Measurements from ENCODE around the gene N4BP3. TPM values are rescaled to one million over a fixed set of nuclear protein-coding genes. Genes with fewer than 3 reads are reported as not detected.

N4BP3 gene
- total and polyA plus RNA-seq, 2 of the 13 experiments (the other 11 are each of a cell fraction or from before 2014, with no cell fraction given), result 0.13 TPM; not detected in 1

DNA sequence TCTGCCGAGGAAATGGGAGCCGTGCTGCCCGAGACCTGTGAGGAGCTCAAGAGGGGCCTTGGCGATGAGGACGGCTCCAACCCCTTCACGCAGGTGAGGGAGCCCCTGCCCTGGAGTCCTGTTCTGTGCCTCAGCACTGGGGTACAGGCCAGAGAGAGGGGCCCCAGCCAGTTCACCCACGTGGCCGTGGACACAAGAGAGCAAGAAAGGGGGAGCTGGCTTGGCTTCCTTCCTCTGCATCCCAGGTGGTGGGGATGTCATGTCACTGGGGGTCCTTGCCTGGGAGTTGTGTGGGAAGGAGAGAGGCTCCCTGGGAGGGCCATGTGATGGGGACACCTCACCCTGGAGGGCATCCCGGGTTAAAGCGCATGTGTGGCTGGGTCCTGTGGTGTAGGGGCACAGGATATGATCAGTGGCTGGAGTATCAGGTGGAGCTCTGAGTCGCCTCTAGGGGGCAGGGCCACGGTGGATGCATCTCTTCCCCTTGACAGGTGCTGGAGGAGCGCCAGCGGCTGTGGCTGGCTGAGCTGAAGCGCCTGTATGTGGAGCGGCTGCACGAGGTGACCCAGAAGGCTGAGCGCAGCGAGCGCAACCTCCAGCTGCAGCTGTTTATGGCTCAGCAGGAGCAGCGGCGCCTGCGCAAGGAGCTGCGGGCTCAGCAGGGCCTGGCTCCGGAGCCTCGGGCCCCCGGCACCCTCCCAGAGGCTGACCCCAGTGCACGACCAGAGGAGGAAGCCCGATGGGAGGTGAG, 7.5 kb downstream of the N4BP3 start (continued):
- TF ChIP-seq, protein P1, sequence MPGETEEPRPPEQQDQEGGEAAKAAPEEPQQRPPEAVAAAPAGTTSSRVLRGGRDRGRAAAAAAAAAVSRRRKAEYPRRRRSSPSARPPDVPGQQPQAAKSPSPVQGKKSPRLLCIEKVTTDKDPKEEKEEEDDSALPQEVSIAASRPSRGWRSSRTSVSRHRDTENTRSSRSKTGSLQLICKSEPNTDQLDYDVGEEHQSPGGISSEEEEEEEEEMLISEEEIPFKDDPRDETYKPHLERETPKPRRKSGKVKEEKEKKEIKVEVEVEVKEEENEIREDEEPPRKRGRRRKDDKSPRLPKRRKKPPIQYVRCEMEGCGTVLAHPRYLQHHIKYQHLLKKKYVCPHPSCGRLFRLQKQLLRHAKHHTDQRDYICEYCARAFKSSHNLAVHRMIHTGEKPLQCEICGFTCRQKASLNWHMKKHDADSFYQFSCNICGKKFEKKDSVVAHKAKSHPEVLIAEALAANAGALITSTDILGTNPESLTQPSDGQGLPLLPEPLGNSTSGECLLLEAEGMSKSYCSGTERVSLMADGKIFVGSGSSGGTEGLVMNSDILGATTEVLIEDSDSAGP (CRISPR knock-in tag; IDR thresholded peaks at IDR 0.05; ENCODE audit: borderline replicate concordance), result peak; percentile 37; the same call in 1 of the 2 replicates
- TF ChIP-seq ZBTB38 (CRISPR knock-in tag; IDR thresholded peaks at IDR 0.05) (peak; percentile 62; the same call in 1 of the 2 replicates), ZNF333 (CRISPR knock-in tag; IDR thresholded peaks at IDR 0.05; ENCODE audit: borderline replicate concordance) (no peak), KAT8 (CRISPR knock-in tag; IDR thresholded peaks at IDR 0.05) (peak; percentile 49; the same call in 1 of the 2 replicates), KLF15 (CRISPR knock-in tag; IDR thresholded peaks at IDR 0.05; ENCODE audit: borderline replicate concordance) (no peak), DNMT1 (CRISPR knock-in tag; IDR thresholded peaks at IDR 0.05) (0 out of 2 replicates have a peak, but pooled peaks have one; percentile 40), ZFY (CRISPR knock-in tag; IDR thresholded peaks at IDR 0.05) (peak; percentile 15; the same call in 1 of the 2 replicates), RNF2 (conservative IDR thresholded peaks at IDR 0.05; ENCODE audit: low read depth) (peak; percentile 79), RCOR2 (CRISPR knock-in tag; IDR thresholded peaks at IDR 0.05) (no peak), SPEN (CRISPR knock-in tag; IDR thresholded peaks at IDR 0.05; ENCODE audit: low read depth) (peak; percentile 52; the same call in 1 of the 2 replicates), HOXA5 (CRISPR knock-in tag; IDR thresholded peaks at IDR 0.05) (no peak), RFXANK (CRISPR knock-in tag; IDR thresholded peaks at IDR 0.05) (no peak)
- TF ChIP-seq, protein P2, sequence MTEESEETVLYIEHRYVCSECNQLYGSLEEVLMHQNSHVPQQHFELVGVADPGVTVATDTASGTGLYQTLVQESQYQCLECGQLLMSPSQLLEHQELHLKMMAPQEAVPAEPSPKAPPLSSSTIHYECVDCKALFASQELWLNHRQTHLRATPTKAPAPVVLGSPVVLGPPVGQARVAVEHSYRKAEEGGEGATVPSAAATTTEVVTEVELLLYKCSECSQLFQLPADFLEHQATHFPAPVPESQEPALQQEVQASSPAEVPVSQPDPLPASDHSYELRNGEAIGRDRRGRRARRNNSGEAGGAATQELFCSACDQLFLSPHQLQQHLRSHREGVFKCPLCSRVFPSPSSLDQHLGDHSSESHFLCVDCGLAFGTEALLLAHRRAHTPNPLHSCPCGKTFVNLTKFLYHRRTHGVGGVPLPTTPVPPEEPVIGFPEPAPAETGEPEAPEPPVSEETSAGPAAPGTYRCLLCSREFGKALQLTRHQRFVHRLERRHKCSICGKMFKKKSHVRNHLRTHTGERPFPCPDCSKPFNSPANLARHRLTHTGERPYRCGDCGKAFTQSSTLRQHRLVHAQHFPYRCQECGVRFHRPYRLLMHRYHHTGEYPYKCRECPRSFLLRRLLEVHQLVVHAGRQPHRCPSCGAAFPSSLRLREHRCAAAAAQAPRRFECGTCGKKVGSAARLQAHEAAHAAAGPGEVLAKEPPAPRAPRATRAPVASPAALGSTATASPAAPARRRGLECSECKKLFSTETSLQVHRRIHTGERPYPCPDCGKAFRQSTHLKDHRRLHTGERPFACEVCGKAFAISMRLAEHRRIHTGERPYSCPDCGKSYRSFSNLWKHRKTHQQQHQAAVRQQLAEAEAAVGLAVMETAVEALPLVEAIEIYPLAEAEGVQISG (CRISPR knock-in tag; IDR thresholded peaks at IDR 0.05), result peak; percentile 63
- TF ChIP-seq, protein P3, sequence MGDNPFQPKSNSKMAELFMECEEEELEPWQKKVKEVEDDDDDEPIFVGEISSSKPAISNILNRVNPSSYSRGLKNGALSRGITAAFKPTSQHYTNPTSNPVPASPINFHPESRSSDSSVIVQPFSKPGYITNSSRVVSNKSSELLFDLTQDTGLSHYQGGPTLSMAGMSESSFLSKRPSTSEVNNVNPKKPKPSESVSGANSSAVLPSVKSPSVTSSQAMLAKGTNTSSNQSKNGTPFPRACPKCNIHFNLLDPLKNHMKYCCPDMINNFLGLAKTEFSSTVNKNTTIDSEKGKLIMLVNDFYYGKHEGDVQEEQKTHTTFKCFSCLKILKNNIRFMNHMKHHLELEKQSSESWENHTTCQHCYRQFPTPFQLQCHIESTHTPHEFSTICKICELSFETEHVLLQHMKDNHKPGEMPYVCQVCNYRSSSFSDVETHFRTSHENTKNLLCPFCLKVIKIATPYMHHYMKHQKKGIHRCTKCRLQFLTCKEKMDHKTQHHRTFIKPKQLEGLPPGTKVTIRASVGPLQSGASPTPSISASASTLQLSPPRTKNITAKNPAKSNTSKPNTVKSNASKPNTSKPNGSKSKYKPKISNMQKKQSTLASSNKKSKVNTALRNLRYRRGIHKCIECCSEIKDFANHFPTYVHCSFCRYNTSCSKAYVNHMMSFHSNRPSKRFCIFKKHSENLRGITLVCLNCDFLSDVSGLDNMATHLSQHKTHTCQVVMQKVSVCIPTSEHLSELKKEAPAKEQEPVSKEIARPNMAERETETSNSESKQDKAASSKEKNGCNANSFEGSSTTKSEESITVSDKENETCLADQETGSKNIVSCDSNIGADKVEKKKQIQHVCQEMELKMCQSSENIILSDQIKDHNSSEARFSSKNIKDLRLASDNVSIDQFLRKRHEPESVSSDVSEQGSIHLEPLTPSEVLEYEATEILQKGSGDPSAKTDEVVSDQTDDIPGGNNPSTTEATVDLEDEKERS (CRISPR knock-in tag; IDR thresholded peaks at IDR 0.05), result 0 out of 2 replicates have a peak, but pooled peaks have one; percentile 59
- TF ChIP-seq, protein P4, sequence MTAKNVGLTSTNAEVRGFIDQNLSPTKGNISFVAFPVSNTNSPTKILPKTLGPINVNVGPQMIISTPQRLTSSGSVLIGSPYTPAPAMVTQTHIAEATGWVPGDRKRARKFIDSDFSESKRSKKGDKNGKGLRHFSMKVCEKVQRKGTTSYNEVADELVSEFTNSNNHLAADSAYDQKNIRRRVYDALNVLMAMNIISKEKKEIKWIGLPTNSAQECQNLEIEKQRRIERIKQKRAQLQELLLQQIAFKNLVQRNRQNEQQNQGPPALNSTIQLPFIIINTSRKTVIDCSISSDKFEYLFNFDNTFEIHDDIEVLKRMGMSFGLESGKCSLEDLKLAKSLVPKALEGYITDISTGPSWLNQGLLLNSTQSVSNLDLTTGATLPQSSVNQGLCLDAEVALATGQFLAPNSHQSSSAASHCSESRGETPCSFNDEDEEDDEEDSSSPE (CRISPR knock-in tag; IDR thresholded peaks at IDR 0.05), result peak; percentile 56; the same call in 1 of the 2 replicates
- TF ChIP-seq, protein P5, sequence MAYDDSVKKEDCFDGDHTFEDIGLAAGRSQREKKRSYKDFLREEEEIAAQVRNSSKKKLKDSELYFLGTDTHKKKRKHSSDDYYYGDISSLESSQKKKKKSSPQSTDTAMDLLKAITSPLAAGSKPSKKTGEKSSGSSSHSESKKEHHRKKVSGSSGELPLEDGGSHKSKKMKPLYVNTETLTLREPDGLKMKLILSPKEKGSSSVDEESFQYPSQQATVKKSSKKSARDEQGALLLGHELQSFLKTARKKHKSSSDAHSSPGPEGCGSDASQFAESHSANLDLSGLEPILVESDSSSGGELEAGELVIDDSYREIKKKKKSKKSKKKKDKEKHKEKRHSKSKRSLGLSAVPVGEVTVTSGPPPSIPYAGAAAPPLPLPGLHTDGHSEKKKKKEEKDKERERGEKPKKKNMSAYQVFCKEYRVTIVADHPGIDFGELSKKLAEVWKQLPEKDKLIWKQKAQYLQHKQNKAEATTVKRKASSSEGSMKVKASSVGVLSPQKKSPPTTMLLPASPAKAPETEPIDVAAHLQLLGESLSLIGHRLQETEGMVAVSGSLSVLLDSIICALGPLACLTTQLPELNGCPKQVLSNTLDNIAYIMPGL (CRISPR knock-in tag; IDR thresholded peaks at IDR 0.05; ENCODE audit: borderline replicate concordance in 1 of 2, low read depth in 1 of 2), result peak in 1 of 2 experiments; percentile 66; a peak in 1 of 4 replicates
